Measurements from ENCODE around the gene DOCK3.
"Not testable (repeated sequence)": the region's sequence is repeated elsewhere in the genome, so short reads cannot be mapped to it uniquely, and the experiment has no call there.

The DOCK3 gene

DNA sequence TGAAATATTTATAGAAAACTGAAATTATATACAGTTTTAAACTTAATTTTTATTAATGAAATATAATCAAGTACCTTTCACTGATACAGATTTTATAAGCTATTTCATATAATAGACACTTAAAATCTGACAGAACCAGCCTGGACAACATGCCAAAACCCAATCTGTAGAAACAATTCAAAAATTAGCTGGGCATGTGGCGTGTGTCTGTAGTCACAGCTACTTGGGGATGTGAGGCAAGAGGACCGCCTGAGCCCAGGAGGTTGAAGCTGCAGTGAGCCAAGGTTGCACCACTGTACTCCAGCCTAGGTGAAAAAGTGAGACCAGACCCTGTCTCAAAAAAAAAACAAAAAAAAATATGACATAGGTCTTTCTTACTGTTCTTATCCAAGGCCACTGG, 472.1 kb downstream of the DOCK3 start:
- Mint-ChIP-seq H3K27me3 (peaks cover 25% of the 10 kb centered on the region), H3K4me3 (no peak overlapping the region)

DNA sequence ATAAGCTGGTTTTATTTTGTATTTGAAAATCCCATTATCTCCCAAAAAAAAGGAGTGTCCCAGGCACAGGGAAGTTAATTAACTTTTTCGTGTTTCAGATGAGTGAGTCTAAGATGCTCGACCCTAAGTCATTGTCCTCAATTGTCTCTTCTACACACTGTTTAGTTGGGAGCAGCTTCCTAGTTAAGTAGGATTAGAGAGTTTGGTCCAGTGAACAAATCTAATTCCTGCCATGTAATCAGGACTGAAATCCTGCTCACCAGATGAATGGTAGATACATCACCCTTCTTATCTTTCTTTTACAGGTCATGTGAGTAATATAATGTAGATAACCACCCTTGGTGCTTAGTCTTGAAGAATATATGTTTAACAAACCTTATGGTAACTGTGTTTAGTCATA, 481.4 kb downstream of the DOCK3 start:
- ATAC-seq (replicated peaks; ENCODE audit: extremely low read depth, poor library complexity, severe bottlenecking), result no peak
- H3K4me1 Mint-ChIP-seq, result no peaks in the 10 kb centered on the region
- H3K27me3 Mint-ChIP-seq, result peaks cover 4% of the 10 kb centered on the region

More for the DNA sequence above, 472.1 kb downstream of the DOCK3 start:
- DNase-seq (ENCODE audit: low spot score in 2 of 2) (no peak), ATAC-seq (replicated peaks; ENCODE audit: extremely low read depth, poor library complexity, severe bottlenecking) (no peak)
- H3K4me1 Mint-ChIP-seq, result peaks cover 14% of the 10 kb centered on the region
- H3K36me3 Mint-ChIP-seq (ENCODE audit: insufficient read depth), result no peaks in the 10 kb centered on the region
- no peak overlapping the region for H3K27ac Mint-ChIP-seq (ENCODE audit: low read depth)
- no peaks in the 10 kb centered on the region for H3K9me3 Mint-ChIP-seq

DNA sequence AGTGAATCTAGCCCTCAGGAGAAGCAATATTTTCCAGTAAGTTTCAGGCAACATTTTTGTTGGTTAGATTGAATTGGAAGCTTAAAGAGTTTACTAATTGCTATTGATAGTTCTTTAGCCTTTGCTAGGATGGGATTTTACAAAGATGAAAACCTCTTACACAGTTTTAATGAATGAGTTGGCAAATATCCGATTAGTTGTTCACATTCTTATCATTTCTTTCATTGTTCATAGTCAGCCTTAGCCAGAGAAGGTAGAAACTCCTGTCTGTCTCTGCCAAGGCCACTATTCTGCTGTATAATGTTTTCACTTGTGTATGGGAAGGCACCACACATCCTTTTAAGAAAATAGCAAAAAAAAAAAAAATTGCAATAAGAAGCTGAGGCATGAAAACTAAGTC, 488.3 kb downstream of the DOCK3 start:
- peaks cover 3% of the 10 kb centered on the region for H3K36me3 Mint-ChIP-seq (ENCODE audit: insufficient read depth)
- ATAC-seq (replicated peaks; ENCODE audit: extremely low read depth, poor library complexity, severe bottlenecking) (no peak), DNase-seq (ENCODE audit: low spot score in 2 of 2) (no peak)
- no peak overlapping the region for H3K27ac Mint-ChIP-seq (ENCODE audit: low read depth)
- H3K27me3 Mint-ChIP-seq, result no peaks in the 10 kb centered on the region
- H3K4me3 Mint-ChIP-seq, result no peak overlapping the region
- no peaks in the 10 kb centered on the region for H3K4me1 Mint-ChIP-seq
- H3K9me3 Mint-ChIP-seq, result no peaks in the 10 kb centered on the region

More for the DNA sequence above, 481.4 kb downstream of the DOCK3 start:
- Mint-ChIP-seq H3K27ac (ENCODE audit: low read depth) (no peak overlapping the region), H3K4me3 (no peak overlapping the region), H3K36me3 (ENCODE audit: insufficient read depth) (peaks cover 3% of the 10 kb centered on the region), H3K9me3 (no peaks in the 10 kb centered on the region)
- no peak for DNase-seq (ENCODE audit: low spot score in 2 of 2)

DNA sequence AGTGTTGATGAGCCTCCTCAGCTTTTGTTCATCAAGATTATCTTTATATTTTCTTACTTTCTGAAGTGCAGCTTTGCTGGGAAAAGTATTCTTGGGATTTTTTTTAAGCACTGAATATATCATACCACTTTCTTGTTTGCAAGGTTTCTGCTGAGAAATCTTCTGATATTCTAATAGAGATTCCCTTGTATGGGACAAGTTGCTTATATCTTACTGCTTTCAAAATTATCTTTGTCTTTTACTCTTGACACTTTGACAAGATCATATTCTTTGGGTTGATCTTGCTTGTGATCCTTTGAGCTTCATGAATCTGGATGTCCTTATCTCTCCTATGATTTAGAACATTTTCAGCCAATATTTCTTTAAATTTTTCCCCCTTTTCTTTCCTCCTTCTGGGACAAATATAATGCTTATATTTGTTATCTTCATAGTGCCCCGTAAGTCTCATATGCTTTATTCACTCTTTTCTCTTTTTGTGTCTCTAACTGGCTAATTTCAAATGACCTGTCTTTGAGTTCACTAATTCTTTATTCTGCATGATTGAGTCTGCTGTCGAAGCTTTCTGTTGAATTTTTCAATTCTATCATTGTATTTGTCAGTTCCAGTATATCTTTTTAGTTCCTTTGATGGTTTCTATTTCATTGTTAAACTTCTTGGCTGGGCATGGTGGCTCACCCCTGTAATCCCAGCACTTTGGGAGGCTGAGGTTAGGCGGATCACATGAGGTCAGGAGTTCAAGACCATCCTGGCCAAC, 499.0 kb downstream of the DOCK3 start:
- Mint-ChIP-seq H3K27ac (ENCODE audit: low read depth) (no peak overlapping the region), H3K9me3 (peaks cover 5% of the 10 kb centered on the region), H3K4me3 (no peak overlapping the region), H3K4me1 (no peaks in the 10 kb centered on the region), H3K36me3 (ENCODE audit: insufficient read depth) (peaks cover 2% of the 10 kb centered on the region), H3K27me3 (no peaks in the 10 kb centered on the region)
- no peak for DNase-seq (ENCODE audit: low spot score in 2 of 2)
- no peak for ATAC-seq (replicated peaks; ENCODE audit: extremely low read depth, poor library complexity, severe bottlenecking)

DNA sequence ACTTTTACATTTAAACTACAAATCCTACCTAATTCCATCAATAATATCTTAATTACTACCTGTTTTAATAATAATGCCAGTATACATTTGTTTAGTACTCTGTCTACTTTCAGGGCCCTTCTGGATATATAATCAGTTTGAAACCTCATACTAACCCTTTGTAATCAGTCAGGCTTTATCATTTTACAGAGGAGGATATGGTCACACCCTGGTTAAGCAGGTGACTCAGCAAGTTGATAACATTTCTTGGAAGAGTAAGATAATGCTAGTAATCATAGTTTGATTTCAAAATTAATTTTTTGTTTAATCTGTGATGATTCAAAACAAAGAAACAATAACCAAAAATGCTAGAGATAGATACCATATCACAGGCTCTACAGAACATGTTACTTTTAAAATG, 502.2 kb downstream of the DOCK3 start:
- Mint-ChIP-seq H3K4me3 (no peak overlapping the region), H3K36me3 (ENCODE audit: insufficient read depth) (peaks cover 2% of the 10 kb centered on the region), H3K4me1 (no peaks in the 10 kb centered on the region), H3K27me3 (no peaks in the 10 kb centered on the region), H3K27ac (ENCODE audit: low read depth) (no peak overlapping the region), H3K9me3 (peaks cover 5% of the 10 kb centered on the region)
- ATAC-seq (replicated peaks; ENCODE audit: extremely low read depth, poor library complexity, severe bottlenecking) (no peak), DNase-seq (ENCODE audit: low spot score in 2 of 2) (no peak)

DNA sequence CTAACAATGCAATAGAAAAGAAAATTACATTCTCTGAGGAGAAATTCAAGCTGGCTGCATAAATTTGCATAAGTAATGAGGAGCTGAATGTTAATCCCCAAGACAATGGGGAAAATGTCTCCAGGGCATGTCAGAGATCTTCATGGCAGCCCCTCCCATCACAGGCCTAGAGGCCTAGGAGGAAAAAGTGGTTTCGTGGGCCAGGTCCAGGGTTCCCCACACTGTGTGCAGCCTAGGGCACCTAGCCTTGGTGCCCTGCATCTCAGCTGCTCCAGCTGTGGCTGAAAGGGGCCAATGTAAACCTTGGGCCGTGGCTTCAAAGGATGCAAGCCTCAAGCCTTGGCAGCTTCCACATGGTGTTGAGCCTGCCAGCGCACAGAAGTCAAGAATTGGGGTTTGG, 511.7 kb downstream of the DOCK3 start:
- not testable (repeated sequence) for H3K4me3 Mint-ChIP-seq; H3K9me3 Mint-ChIP-seq; H3K4me1 Mint-ChIP-seq; H3K27ac Mint-ChIP-seq (ENCODE audit: low read depth); DNase-seq (ENCODE audit: low spot score in 2 of 2); H3K36me3 Mint-ChIP-seq (ENCODE audit: insufficient read depth); H3K27me3 Mint-ChIP-seq; ATAC-seq (replicated peaks; ENCODE audit: extremely low read depth, poor library complexity, severe bottlenecking)

DNA sequence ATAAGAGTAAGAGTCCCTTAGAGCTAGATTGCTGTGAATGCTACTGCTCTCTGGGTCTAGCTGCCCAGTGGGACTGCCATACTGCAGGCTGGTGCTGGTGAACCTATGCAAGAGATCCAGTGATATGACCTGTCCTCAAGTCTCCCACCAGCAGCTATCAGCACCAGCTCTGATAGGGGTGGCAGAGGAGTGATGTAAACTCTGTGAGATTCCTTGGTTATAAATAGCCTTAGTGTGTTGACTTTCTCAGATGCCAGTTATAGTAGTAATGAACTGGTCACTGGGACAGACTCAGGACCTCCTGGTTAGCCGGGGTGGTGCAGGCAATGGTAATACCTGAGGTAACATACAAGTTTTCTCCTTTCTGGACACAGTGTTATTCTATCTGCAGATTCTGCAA, 515.5 kb downstream of the DOCK3 start:
- H3K4me1 Mint-ChIP-seq, result peaks cover 11% of the 10 kb centered on the region

DNA sequence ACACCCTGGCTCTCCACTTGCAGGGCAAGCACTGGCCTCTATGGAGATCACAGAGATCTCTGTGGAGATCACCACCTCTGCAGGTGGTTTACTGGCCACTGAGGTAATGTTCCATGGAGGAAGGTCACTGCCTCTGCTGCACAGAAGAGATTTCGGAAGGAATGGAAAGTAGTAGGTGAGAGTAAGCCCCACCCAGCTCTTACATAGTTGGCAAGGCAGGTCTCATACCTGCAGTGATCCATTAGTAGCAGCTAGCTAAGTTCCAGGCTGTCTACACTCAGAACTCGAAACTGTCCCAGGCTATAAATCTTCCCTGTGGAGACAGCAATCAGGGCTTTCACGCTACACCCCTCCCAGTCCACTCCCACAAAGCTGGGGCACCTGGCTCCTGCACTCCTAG, 516.1 kb downstream of the DOCK3 start:
- Mint-ChIP-seq H3K27me3 (no peaks in the 10 kb centered on the region), H3K4me1 (peaks cover 11% of the 10 kb centered on the region), H3K36me3 (ENCODE audit: insufficient read depth) (no peaks in the 10 kb centered on the region), H3K4me3 (no peak overlapping the region), H3K27ac (ENCODE audit: low read depth) (no peak overlapping the region), H3K9me3 (peaks cover 6% of the 10 kb centered on the region)
- DNase-seq (ENCODE audit: low spot score in 2 of 2) (no peak), ATAC-seq (replicated peaks; ENCODE audit: extremely low read depth, poor library complexity, severe bottlenecking) (no peak)

More for the DNA sequence above, 515.5 kb downstream of the DOCK3 start:
- ATAC-seq (replicated peaks; ENCODE audit: extremely low read depth, poor library complexity, severe bottlenecking) (no peak), DNase-seq (ENCODE audit: low spot score in 2 of 2) (no peak)
- H3K36me3 Mint-ChIP-seq (ENCODE audit: insufficient read depth), result no peaks in the 10 kb centered on the region
- peaks cover 9% of the 10 kb centered on the region for H3K9me3 Mint-ChIP-seq
- no peak overlapping the region for H3K4me3 Mint-ChIP-seq
- no peaks in the 10 kb centered on the region for H3K27me3 Mint-ChIP-seq
- H3K27ac Mint-ChIP-seq (ENCODE audit: low read depth), result no peak overlapping the region

DNA sequence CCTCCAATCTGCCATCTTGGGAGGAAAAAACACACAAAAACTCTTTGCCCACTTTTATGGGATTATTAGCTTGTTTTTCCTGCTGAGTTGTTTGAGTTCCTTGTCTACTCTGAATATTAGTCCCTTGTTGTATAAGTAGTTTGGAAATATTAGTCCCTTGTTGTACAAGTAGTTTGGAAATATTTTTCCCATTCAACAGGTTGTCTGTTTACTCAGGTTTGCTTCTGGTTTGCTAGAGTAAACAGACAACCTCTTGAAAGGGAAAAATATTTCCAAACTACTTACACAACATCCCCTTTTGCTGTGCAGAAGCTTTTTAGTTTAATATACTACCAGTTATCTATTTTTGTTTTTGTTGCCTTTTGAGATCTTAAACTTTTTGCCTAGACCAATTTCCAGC, 517.0 kb downstream of the DOCK3 start:
- DNase-seq (ENCODE audit: low spot score in 2 of 2), result no peak
- Mint-ChIP-seq H3K9me3 (peaks cover under 1% of the 10 kb centered on the region), H3K27ac (ENCODE audit: low read depth) (peak overlapping the region; percentile 16), H3K36me3 (ENCODE audit: insufficient read depth) (no peaks in the 10 kb centered on the region), H3K4me1 (peaks cover 11% of the 10 kb centered on the region), H3K4me3 (no peak overlapping the region), H3K27me3 (no peaks in the 10 kb centered on the region)
- no peak for ATAC-seq (replicated peaks; ENCODE audit: extremely low read depth, poor library complexity, severe bottlenecking)

DNA sequence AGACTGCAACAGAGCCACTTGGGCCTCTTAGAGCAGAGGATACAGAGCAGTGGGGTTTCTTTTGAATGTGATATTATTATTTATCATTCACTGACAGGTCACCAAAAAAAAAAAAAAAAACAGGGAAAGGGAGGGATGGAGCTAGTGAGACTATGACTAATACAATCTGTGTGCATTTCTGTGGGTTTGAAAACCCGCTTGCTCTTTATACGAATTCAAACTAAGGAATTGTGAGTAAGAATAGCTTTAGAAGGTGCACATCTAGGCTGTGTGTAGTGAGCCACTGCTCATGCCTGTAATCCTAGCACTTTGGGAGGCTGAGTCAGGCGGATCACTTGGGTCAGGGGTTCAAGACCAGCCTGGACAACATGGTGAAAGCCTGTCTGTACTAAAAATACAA, 523.8 kb downstream of the DOCK3 start:
- no peak overlapping the region for H3K27ac Mint-ChIP-seq (ENCODE audit: low read depth)
- no peaks in the 10 kb centered on the region for H3K36me3 Mint-ChIP-seq (ENCODE audit: insufficient read depth)
- no peak for ATAC-seq (replicated peaks; ENCODE audit: extremely low read depth, poor library complexity, severe bottlenecking)
- no peak overlapping the region for H3K4me3 Mint-ChIP-seq
- no peaks in the 10 kb centered on the region for H3K4me1 Mint-ChIP-seq
- peaks cover 7% of the 10 kb centered on the region for H3K27me3 Mint-ChIP-seq
- H3K9me3 Mint-ChIP-seq, result peaks cover 5% of the 10 kb centered on the region
- DNase-seq (ENCODE audit: low spot score in 2 of 2), result no peak

DNA sequence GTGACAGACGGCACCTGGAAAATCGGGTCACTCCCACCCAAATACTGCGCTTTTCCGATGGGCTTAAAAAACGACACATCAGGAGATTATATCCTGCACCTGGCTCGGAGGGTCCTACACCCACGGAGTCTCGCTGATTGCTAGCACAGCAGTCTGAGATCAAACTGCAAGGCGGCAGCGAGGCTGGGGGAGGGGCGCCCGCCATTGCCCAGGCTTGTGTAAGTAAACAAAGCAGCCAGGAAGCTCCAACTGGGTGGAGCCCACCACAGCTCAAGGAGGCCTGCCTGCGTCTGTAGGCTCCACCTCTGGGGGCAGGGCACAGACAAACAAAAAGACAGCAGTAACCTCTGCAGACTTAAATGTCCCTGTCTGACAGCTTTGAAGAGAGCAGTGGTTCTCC, 524.6 kb downstream of the DOCK3 start:
- H3K4me3 Mint-ChIP-seq; H3K36me3 Mint-ChIP-seq (ENCODE audit: insufficient read depth); H3K27ac Mint-ChIP-seq (ENCODE audit: low read depth); H3K27me3 Mint-ChIP-seq; ATAC-seq (replicated peaks; ENCODE audit: extremely low read depth, poor library complexity, severe bottlenecking); DNase-seq (ENCODE audit: low spot score in 2 of 2); H3K9me3 Mint-ChIP-seq; H3K4me1 Mint-ChIP-seq: not testable (repeated sequence)

DNA sequence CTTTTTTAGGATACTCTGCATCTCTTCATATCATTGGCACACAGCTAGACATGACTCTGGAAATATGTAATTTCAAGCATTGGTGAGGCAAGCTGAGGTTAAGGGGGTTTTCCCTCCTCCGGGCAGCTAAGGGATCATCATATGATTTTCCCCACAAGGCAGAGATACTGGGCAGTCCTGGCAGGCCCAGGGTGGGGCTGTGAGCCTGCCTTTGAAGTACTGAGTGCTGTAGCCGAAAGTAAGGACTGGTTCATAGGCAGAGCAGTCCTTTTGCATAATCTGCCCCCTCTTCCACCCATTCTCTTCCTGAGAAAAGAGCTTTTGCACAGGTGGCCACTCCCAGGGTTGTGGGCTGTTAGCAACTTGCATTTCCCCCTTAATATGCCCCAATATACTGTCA, 541.6 kb downstream of the DOCK3 start:
- Mint-ChIP-seq H3K27me3 (no peaks in the 10 kb centered on the region), H3K4me3 (no peak overlapping the region), H3K27ac (ENCODE audit: low read depth) (no peak overlapping the region), H3K4me1 (no peaks in the 10 kb centered on the region), H3K9me3 (no peaks in the 10 kb centered on the region), H3K36me3 (ENCODE audit: insufficient read depth) (no peaks in the 10 kb centered on the region)
- ATAC-seq (replicated peaks; ENCODE audit: extremely low read depth, poor library complexity, severe bottlenecking), result no peak
- no peak for DNase-seq (ENCODE audit: low spot score in 2 of 2)

DNA sequence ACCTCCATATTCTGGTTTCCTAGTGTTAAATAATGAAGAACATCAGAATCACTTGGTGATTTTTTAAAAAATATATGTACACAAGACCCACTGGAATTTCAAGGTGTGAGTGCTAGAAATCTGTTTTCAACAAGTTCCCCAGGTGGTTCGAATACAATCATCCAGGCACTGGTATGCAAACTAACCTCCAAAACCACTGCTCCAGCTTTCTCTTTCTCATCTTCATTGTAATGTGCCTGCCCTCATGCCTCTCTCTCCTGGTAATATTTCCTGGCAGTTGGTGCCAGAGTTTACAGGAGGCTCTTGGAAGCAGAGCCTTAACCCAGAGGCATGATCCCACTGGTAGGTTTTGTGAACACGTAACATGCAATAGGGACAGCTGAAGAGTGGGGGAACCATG, 547.2 kb downstream of the DOCK3 start:
- ATAC-seq (replicated peaks; ENCODE audit: extremely low read depth, poor library complexity, severe bottlenecking), result no peak
- no peak for DNase-seq (ENCODE audit: low spot score in 2 of 2)
- Mint-ChIP-seq H3K4me1 (peaks cover 5% of the 10 kb centered on the region), H3K27me3 (no peaks in the 10 kb centered on the region), H3K27ac (ENCODE audit: low read depth) (no peak overlapping the region), H3K36me3 (ENCODE audit: insufficient read depth) (no peaks in the 10 kb centered on the region), H3K4me3 (no peak overlapping the region), H3K9me3 (no peaks in the 10 kb centered on the region)
